Aorta (tissue), 5 donors: ENCODE data around the gene GARIN5A. TPM values are rescaled to one million over a fixed set of nuclear protein-coding genes. Genes with fewer than 3 reads are reported as not detected.

Source experiments
- ATAC-seq: fragments of 200-7000 bp; cut with Tn5 transposase; one replicate; pipeline ENCODE4 v1.9.1; 2022; ENCODE audit warnings: moderate library complexity; ENCODE audit not compliant: low FRiP score
- DNase-seq, 2 donors: peaks; one replicate each; pipeline ENCODE4 v3.0.0-alpha.2; 2020
- H3K27ac ChIP-seq, 2 donors: one replicate each; pipeline ENCODE4 v1.5.1; 2013; ENCODE audit warnings: low read length in 2 of 2, mild to moderate bottlenecking in 2 of 2, moderate library complexity in 2 of 2, control low read depth in 1 of 2, inconsistent platforms in 1 of 2, low read depth in 1 of 2
- H3K27me3 ChIP-seq, 2 donors: one replicate each; pipeline ENCODE4 v1.6.1; 2013; ENCODE audit warnings: control low read depth in 1 of 2, low read length in 1 of 2, mild to moderate bottlenecking in 1 of 2, moderate library complexity in 1 of 2; ENCODE audit not compliant: insufficient read depth in 2 of 2, control insufficient read depth in 1 of 2
- H3K36me3 ChIP-seq, 2 donors: one replicate each; pipeline ENCODE4 v1.6.1; 2013; ENCODE audit warnings: control low read depth in 1 of 2, low read length in 1 of 2, mild to moderate bottlenecking in 1 of 2; ENCODE audit not compliant: insufficient read depth in 2 of 2, control insufficient read depth in 1 of 2
- H3K4me1 ChIP-seq, 2 donors: one replicate each; pipeline ENCODE4 v1.6.1; 2013; ENCODE audit warnings: low read length in 2 of 2, control low read depth in 1 of 2, mild to moderate bottlenecking in 1 of 2, moderate library complexity in 1 of 2; ENCODE audit not compliant: insufficient read depth in 2 of 2, control insufficient read depth in 1 of 2
- H3K4me3 ChIP-seq, 2 donors: one replicate each; pipeline ENCODE4 v1.5.1; 2013; ENCODE audit warnings: low read length in 2 of 2, control low read depth in 1 of 2, mild to moderate bottlenecking in 1 of 2
- H3K9me3 ChIP-seq: one replicate; pipeline ENCODE4 v1.6.1; 2013; ENCODE audit warnings: mild to moderate bottlenecking, low read length; ENCODE audit not compliant: control insufficient read depth
- WGBS, 2 donors: extraction: QIAGEN DNeasy Blood & Tissue Kit; methylation state at CpG; one replicate each; pipeline ENCODE4 v1.1.7; 2013; 5-methylcytosine and 5-hydroxymethylcytosine counted together
- intact Hi-C, 2 donors: fragments of 100-400 bp; cut with DNase I; formaldehyde crosslinking; loops; one replicate each; pipeline versions ENCODE4 v1.14.2 to v1.15.0; 2022
- polyA plus RNA-seq, 2 donors: library from polyadenylated mRNA; stranded (reverse); fragments of 200-250 nt; gene quantifications; one replicate each; pipeline ENCODE4 v1.2.3, GENCODE V29; 2013
- total RNA-seq, 2 donors: library from RNA; stranded (reverse); fragmentation: NEBNext Ultra II Directional; extraction: Animal tissue kit (Norgen Biotek cat#: 25700); gene quantifications; one replicate each; pipeline ENCODE4 v1.2.1, GENCODE V29; 2021
- donor health status: healthy with polysubstance abuse.
- donor health status: Bipolar disorder and iron deficiency.
- donor health status: DM: no; HTN: no; CAD: no.
- donor health status: DM: no; HTN: no; CAD: no.
- donor health status: DM: yes; HTN: yes; CAD: no.

The GARIN5A gene
- total and polyA plus RNA-seq, 4 donors = not detected

GRCh38 chr19:50500753-50501151 is 24.1 kb upstream of the GARIN5A start:
- no peaks in the 10 kb centered on the region for H3K4me1 ChIP-seq
- no peaks in the 10 kb centered on the region for H3K9me3 ChIP-seq
- no peak overlapping the region for H3K27ac ChIP-seq
- H3K36me3 ChIP-seq = no peaks in the 10 kb centered on the region
- no peaks in the 10 kb centered on the region for H3K27me3 ChIP-seq
- H3K4me3 ChIP-seq = no peak overlapping the region
- intact Hi-C loops = no loop called here
- DNase-seq = peak; percentile 30 to 50
- no peak for ATAC-seq
- WGBS, 2 donors = 61 to 63% methylated on average over 9 to 10 of the region's 10 CpGs

DNA sequence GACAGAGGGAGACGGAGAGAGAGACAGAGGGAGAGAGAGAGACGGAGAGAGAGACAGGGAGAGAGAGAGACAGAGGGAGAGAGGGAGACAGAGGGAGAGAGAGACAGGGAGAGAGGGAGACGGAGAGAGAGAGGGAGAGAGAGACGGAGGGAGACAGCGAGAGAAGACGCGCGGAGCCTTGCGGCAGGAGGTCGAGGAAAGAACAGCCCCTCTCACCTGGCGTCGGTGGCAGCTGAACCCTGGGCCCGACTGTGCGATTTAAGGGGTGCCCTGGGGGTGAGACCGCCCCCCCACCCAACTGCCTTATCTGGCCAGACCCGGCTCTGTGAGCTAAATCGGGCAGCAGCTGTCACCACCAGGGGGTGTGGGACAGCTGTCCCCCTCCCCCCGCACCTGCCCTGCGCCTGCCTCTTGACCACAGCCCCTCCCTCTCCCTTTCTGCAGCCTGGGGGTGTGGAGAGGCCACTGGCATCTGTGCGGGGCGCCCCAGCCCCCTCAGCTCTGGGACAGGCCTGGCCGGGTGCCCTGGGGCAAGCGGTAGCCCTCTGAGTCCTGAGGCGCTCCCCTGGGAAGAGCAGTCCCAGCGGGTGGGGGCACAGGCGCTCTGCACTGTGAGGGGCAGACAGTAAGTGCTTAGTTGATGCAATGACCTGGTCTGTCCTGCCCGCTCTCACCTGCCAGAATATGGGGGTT is 23.6 kb upstream of the GARIN5A start:
- Histone ChIP-seq H3K27me3 (no peaks in the 10 kb centered on the region), H3K9me3 (no peaks in the 10 kb centered on the region), H3K4me1 (no peaks in the 10 kb centered on the region), H3K27ac (no peak overlapping the region), H3K36me3 (no peaks in the 10 kb centered on the region), H3K4me3 (no peak overlapping the region)
- DNase-seq (peak; percentile 51 to 67), ATAC-seq (peak; percentile 48)
- intact Hi-C loops = no loop called here
- 34 to 46% methylated on average over 25 to 27 of the region's 27 CpGs for WGBS, 2 donors

GRCh38 chr19:50498219-50499056 is 21.8 kb upstream of the GARIN5A start:
- no peak overlapping the region for H3K4me3 ChIP-seq
- 72 to 74% methylated on average over 11 of the region's 11 CpGs for WGBS, 2 donors
- H3K4me1 ChIP-seq = no peaks in the 10 kb centered on the region
- H3K9me3 ChIP-seq = no peaks in the 10 kb centered on the region
- H3K27ac ChIP-seq = no peak overlapping the region
- intact Hi-C loops = no loop called here
- DNase-seq = peak in 1 of 2 donors; percentile 1
- no peaks in the 10 kb centered on the region for H3K36me3 ChIP-seq
- no peaks in the 10 kb centered on the region for H3K27me3 ChIP-seq
- ATAC-seq = no peak

DNA sequence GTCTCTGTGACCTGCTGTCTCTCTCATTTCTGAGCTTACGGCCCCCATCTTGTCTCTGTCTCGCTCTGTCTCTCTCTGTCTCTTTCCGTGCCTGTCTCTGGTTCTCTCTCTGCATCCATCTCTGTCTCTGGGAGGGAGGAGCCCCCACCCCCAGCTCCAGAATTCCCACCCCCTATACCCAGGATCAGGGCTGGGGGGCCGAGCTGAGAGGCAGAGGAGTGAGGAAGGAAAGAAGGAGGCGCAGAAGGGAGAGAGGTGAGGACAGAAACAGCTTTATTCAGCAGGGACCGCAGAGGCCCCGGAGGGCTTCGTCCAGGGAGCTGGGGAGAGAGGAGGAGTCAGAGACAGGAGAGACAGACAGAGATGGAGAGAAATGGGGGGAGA is 20.4 kb upstream of the GARIN5A start:
- DNase-seq = peak; percentile 36 to 47
- no peaks in the 10 kb centered on the region for H3K27me3 ChIP-seq
- ATAC-seq = no peak
- intact Hi-C loops = no loop called here
- 62 to 73% methylated on average over 8 of the region's 8 CpGs for WGBS, 2 donors
- no peaks in the 10 kb centered on the region for H3K9me3 ChIP-seq
- no peak overlapping the region for H3K4me3 ChIP-seq
- no peaks in the 10 kb centered on the region for H3K36me3 ChIP-seq
- no peak overlapping the region for H3K27ac ChIP-seq
- H3K4me1 ChIP-seq = no peaks in the 10 kb centered on the region

- H3K27ac ChIP-seq = no peak overlapping the region
- no peaks in the 10 kb centered on the region for H3K36me3 ChIP-seq
- ATAC-seq = peak; percentile 48
- H3K4me1 ChIP-seq = no peaks in the 10 kb centered on the region
- intact Hi-C loops = no loop called here
- no peak overlapping the region for H3K4me3 ChIP-seq
- no peaks in the 10 kb centered on the region for H3K27me3 ChIP-seq
- DNase-seq = peak; percentile 24 to 58
- no peaks in the 10 kb centered on the region for H3K9me3 ChIP-seq
- 68 to 72% methylated on average over 22 to 30 of the region's 30 CpGs for WGBS, 2 donors
These were observed 19.8 kb upstream of the GARIN5A start for GRCh38 chr19:50496189-50497021.

DNA sequence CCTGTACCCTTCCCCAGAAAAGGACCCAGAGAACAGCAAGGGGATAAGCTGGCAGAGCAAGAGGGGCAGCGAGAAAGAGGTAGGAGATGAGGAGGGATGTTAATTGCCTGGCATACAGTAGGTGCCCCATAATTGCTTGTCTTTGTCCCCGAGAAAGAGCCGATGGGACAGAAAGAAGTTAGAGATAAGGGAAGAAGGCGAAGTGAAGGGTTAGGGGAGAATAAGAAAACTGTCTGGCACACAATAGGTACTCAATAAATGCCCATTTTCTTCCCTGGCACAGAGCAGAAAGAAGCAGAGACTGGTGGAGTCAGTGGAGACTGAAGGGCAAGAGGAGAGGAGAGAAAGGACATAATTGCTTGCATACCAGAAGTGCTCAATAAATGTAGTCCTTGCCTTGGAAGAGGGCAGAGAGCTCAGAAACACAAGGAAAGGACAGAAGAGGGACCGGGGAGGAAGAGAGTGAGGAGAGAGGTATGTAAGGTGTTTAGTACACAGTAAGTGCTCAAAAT is 18.4 kb upstream of the GARIN5A start:
- Histone ChIP-seq H3K4me1 (no peaks in the 10 kb centered on the region), H3K9me3 (no peaks in the 10 kb centered on the region), H3K4me3 (no peak overlapping the region), H3K36me3 (no peaks in the 10 kb centered on the region), H3K27me3 (no peaks in the 10 kb centered on the region), H3K27ac (no peak overlapping the region)
- intact Hi-C loops = no loop called here
- ATAC-seq = no peak
- 88 to 96% methylated on average over 5 of the region's 5 CpGs for WGBS, 2 donors
- no peak for DNase-seq

DNA sequence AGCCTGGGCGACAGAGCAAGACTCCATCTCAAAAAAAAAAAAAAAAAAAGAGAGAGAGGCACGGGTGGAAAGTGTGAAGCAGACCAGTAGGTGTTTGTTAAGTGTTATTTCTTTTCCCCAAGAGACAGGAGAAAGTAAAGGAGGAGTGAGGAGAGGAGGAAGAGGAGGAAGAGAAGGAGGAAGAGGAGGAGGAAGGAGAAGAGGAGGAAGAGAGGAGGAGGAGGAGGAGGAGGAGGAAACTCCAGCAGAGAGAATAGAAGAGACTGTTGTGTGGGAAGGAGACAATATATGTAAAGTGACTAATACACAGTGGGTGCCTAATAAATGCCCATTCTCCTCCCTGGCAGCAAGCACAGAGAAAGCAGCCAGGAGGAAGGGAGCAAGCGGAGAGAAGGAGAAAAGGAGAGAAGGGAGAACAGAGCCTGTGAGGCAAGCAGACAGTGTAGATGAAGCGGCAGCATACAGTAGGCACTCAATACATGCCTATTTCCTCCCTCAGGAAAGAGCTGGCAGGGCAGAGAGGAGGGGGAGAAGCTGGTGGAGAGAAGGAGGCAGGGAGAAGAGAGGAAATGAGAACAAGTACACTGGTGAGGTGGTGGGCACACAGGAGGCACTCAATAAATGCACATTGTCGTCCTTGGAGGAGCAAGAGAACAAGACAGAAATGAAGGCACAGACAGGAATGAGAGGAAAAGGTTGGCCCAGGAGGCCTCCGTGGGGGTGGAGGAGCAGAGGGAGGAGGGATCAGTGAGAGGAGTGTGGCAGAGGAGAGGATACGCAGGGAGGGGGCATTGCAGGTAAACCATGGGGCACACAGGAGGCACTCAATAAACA is 17.8 kb upstream of the GARIN5A start:
- 56 to 62% methylated on average over 6 to 7 of the region's 7 CpGs for WGBS, 2 donors
- intact Hi-C loops = no loop called here
- Histone ChIP-seq H3K4me1 (no peaks in the 10 kb centered on the region), H3K27me3 (no peaks in the 10 kb centered on the region), H3K9me3 (no peaks in the 10 kb centered on the region), H3K27ac (no peak overlapping the region), H3K36me3 (no peaks in the 10 kb centered on the region), H3K4me3 (no peak overlapping the region)
- ATAC-seq (no peak), DNase-seq (peak in 1 of 2 donors; percentile 46)

- ATAC-seq (no peak), DNase-seq (peak; percentile 13 to 37)
- no peak overlapping the region for H3K4me3 ChIP-seq
- 60 to 65% methylated on average over 6 to 8 of the region's 8 CpGs for WGBS, 2 donors
- intact Hi-C loops = no loop called here
- H3K4me1 ChIP-seq = no peaks in the 10 kb centered on the region
- no peaks in the 10 kb centered on the region for H3K36me3 ChIP-seq
- no peaks in the 10 kb centered on the region for H3K27me3 ChIP-seq
- H3K27ac ChIP-seq = no peak overlapping the region
- no peaks in the 10 kb centered on the region for H3K9me3 ChIP-seq
These were observed 16.5 kb upstream of the GARIN5A start for GRCh38 chr19:50493171-50493570.
